Measurements from ENCODE around the gene PMPCA.
A peak's percentile ranks its signal among the peaks of the same experiment; 100 is the strongest.
"Not testable (repeated sequence)": the region's sequence is repeated elsewhere in the genome, so short reads cannot be mapped to it uniquely, and the experiment has no call there.

Gene PMPCA

DNA sequence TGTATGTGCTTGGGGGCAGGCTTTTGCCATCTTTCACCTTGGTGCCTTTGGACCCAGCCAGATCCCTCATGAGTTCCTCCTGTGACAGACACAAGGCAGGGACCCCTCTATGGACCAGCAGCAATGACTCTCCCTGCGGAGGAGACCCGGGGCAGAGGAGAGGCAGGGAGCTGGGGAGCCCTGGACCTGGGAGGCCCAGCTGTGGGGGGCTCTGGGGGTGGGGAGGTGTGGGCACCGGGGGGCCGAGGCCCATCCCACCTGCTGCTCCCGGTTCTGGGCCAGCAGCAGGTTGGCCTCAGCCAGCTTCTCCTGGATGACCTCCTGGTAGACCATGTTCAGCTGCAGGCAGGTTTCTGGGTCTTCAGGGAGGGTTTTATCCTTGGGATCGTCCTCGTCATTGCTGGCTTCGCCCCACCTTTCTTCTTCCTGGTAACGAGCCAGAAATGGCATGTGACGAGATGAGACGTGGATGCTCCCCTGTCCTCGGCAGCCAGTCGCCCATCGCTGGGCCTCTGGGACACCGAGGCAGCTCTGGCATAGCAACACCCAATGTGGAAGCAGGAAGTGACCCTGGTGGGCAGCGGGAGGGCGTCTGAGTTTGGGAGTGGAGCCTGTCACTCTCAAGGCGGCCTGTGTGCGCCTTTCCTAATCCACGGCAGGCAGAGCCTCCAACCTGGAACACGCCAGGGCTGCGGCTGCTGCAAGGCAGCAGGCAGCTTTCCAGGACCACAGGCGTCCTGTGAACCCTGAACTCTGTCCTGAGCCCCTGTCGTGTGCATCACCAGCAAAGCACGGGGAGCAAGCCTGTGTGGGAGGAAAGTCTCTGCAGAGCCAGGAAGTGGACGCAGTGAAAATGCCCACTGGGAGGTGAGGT lies 14.9 kb upstream of the PMPCA start:
- no peak for DNase-seq

DNA sequence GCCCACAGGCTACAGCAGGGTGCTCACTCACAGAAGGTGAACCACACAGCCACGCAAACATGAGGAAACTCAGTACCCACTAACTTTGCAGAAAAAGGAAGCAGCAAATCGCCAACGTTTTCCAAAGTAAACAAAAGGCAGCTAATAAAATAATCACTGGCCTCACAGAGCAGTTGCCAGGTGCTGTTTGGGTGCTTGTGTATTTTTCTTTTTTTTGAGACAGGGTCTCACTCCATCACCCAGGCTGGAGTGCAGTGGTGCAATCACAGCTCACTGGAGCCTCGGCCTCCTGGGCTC lies 14.3 kb upstream of the PMPCA start:
- no peak for DNase-seq

DNA sequence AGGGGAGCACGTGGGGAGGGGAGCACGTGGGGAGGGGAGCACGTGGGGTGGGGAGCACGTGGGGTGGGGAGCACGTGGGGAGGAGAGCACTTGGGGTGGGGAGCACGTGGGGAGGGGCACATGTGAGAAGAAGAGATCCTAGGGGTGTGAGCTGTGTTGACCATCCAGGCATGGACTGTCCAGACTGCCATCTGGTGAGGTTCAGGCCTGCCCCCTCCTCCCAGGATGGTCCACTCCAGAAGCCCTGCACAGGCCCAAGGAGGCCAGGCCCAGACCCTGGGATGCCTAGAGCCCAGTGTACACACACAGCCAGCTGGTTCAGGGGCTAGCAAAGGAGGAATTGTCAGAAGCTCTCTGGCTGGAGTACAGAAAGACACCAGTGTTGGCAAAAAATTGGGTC lies 12.8 kb upstream of the PMPCA start:
- DNase-seq, result no peak

DNA sequence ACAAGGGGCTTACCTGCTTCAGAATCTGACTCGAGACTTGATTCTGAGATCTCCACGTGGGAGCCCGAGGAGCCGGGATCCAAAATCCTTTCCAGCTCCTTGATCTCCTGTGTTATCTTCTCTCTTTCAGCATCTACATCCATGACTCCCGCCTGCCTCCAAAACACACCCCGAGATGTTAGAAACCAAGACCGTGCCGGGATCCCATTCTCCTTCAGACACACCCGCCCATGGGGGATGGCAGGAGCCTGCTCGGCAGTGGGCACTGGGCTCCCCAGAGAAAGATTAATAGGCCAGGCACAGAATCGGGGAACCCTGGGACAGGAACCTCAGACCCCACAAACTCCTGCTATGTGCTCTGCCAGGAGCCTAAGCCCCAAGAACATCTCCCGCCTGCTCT lies 12.2 kb upstream of the PMPCA start:
- DNase-seq, result no peak

DNA sequence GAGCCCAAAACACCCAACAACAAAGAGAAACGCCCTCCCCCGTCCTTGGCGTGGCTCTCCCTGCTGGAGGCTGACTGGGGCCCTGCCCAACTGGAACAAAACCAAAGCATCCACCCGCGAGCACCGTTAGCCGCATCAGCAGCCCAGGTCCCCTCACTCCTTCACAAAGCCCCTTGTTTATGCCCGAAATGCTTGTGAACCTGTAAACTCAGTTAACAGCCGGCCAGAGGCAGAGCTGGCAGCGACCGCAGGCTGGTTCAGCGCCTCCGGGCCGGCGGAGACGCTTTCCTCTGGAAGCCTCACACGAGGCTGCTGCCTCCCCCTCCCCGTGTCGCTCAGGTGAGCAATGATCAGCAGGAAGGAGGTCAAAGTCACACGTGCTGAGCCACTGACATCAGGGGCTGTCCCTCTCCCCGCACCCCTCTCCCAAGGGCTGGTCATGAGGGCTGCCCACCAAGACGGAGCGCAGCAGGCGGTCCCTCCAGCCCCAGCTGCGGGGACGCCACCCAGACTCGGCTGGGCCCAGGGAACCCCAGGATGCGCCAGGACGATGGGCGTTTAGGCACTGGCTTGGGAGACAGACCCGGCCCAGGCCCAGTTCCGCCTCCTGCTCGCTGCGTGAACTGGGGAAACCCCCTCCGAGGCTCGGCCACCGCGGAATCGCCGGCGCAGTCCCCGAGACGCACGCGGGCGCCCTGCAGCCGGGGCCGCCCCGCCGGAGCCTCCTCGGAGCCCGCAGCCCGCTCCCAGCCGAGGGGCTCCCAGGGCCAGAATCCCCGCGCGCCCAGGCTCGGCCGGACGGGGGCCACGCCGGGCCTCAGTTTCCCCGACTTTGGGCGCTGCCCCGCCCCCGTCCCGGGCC lies 11.1 kb upstream of the PMPCA start:
- no peak for DNase-seq

DNA sequence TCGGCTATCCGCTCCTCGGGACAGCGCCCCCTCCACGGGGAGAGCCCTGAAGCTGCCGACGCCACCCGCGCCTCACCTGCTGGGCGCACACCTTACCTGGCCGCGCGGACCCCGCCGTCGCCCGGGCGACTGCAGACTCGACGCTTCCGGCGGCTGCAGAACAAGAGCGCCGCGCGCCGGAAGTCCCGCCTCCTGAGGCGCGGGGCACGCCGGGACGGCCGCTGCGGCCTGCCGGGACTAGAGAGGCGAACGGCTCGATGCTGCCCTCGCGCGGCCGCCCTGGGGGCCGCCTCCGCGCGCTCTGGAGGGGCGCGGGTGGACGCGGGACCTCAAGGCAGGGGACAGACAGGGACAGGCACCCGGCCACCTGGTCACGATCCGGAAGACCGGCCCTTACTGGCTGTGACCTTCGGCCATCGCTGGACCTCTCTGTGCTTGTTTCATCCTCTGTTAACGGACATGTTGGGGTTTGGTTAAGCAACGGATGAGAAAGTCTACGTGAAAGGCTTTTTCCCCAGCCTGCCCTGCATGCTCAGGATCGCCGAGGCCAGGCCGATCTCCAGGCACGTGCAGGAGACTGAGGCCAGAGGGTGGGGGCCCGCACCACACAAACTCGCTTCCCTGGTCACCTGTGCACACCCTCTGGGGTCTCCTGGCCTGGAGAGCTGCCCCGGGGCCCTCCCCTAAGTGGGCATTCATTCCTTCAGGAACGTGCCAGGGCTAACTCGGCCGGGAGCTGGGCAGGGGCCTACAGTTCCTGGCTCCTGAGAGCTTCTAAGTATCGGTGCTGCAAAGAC lies 10.2 kb upstream of the PMPCA start, which contains the start of gene SNAPC4:
Gene SNAPC4 (minus strand): TSS at position 133 of the 797 bp plus-strand sequence. CDS start 1,742 bp downstream, outside the sequence.
- peak; percentile 62 for DNase-seq

DNA sequence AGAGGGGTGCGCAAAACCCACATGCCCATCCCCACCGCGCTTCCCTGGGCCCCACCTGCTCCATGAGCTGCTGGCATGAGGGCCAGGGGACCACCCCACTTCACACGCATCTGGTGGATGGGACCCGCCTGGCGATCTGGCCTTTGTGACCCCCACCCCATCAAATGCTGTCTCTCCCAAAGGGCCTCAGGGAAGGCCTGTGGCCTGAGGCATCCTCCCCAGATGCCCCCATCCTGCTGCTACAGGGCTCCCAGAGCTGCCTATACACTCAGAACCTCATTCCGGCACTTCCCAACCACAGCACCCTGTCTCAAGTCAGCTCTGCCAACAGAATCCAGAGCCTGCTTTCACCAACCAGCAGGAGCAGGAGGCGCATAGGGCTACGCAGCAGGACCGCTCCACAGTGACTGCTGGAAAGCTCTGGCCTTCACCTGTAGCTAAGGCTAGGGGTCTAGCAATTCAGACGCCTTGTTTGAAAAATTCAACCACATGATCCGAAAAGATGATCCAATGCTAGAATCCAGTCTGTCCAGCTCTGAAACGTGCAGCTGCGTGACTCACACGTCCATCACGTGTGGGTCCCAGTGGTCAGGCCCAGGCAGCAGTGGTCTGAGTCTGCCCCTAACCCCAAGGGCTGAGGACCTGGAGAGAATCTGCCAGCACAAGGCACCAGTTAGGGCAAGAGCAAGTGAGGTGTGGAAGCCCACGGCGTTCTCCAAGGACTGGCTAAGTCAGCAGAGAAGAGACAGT lies 9.1 kb upstream of the PMPCA start:
- DNase-seq, result no peak

DNA sequence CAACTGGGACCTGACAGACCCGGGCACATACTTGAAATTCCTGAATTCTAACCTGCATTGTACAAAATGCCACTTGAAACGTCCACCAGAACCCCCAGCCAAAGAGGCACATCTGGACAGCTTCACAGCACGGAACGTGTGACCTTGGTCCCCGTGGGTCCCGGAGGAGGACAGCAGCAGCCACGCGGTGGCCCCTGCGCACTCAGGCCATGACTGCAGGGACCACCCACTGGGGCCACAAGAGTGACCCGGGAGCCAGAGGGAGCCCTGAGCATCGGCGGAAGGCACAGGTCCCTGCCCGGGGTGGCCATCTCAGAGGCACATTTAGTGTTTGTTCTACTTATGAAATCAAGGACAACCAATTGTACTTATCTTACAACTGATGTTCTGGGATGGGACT lies 8.4 kb upstream of the PMPCA start:
- no peak for DNase-seq

DNA sequence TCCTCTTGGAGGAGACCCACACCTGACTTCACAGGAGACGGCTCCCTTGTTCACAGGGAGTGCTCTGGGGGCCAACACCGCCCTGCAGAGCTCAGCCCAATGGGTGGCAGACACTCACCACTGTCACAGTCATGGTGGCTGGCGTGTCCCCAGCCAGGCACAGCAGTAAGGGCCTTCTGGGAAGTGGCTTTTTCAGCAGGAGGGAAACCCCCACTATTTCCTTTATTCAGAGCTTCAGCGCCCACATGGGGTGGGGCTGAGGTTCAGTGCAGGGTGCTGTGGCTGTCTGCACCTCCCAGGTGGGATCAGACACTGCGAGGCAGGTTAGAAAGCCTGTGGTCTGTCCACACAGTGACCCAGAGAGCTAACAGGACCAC lies 6.9 kb upstream of the PMPCA start:
- no peak for DNase-seq

DNA sequence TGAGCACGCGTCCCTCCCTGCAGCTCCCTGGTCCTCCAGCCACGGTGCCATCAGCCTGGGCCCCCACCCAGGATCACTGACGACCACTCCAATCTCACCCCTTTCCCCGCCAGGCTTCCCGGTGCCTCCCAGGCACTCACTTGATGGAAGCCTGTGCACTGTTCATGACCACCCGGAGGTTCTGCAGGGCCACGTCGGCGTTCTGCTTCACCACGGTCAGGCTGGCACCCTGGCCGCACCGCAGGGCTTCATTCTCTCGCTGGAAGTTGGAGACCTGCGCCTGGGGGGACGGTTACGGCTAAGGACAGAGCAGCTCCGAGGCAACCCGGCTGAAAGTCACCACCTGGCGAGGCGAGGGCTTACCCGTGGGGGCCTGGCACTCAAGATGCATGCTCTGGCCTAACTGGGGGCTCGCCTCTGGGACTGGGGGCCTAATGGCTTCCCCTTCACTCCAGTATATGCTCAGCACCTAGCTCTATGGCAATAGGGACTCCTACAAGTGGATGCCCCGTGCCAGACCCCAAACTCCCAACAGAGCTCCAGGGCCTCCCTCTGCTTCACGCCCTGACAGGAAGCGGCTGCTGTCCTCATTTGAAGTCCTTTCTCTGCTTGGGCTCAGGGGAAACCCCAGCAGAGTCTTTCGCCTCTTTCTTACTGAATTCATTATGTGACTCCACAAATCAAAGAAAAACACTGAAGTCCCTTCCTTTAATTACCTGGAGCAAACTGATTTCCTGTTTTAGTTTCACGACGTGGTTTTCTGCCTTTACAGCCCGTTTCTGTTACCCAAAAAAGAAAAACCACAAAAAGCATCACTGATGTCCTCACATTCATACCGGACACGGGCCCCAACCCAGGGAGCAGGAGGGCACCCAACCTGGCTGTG lies 6.3 kb upstream of the PMPCA start:
- no peak for DNase-seq

DNA sequence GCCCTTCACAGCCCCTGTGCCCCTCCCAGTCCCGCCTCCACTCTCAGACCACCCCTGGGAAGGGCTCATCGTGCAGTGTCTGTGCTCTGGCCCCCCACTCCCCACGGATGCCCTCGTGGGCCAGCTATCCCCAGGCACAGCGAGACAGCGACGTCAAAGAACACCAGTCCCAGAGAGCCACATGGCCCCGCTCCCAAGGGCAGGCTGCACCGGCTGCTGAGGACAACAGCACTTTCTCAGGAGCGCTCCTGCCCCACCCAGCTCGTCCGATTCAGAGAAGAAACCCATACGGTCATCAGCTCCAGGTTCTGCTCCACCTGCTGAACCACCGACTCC lies 5.7 kb upstream of the PMPCA start:
- no peak for DNase-seq

DNA sequence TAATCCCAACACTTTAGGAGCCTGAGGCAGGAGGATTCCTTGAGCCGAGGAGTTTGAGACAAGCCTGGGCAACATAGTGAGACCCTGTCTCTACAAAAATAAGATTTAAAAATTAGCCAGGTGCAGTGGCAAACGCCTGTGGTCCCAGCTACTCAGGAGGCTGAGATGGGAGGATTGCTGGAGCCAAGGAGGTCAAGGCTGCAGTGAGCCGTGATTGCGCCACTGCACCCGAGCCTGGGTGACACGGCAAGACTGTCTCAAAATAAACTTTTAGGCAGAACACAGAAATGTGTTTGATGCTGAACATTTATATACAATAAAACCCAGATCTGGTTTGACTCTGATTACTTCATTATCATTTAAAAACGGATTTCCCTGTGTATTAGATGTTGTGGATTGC lies 5.0 kb upstream of the PMPCA start:
- no peak for DNase-seq

DNA sequence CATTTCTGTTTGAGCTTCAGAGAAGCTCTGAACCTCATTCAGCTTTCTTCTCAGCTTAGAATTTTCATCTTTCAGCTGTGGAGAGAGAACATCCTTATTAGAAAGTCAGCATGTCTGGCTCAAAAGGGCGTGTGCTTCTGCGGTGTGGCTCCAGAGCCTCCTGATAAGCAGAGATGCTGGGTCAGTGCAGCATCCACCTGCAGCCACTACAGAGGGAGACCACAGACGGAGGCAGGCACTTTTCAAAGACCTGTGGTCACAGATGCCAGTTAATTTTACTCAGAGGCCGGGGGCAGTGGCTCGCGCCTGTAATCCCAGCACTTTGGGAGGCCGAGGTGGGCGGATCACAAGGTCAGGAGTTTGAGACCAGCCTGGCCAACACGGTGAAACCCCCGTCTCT lies 4.6 kb upstream of the PMPCA start:
- not testable (repeated sequence) for DNase-seq

DNA sequence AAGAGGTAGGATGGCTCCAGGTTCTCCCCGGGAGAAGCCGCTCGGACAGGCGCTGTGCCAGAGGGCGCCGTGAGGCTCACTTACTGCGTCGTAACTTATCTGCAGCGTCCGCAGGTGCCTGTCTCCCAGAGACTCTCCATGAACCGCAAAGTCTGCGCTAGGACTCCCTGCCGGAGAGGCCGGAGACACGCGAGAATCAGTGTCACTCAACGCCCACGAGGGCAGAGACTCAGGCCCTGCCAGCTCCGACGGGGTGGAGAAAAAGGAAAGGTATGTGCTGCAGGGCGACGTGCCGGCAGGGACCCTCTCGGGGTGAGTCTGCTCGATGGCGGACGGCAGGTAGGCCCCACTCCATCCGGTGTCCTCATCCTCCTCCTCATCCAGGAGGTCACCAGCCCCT lies 3.4 kb upstream of the PMPCA start:
- DNase-seq, result not testable (repeated sequence)

DNA sequence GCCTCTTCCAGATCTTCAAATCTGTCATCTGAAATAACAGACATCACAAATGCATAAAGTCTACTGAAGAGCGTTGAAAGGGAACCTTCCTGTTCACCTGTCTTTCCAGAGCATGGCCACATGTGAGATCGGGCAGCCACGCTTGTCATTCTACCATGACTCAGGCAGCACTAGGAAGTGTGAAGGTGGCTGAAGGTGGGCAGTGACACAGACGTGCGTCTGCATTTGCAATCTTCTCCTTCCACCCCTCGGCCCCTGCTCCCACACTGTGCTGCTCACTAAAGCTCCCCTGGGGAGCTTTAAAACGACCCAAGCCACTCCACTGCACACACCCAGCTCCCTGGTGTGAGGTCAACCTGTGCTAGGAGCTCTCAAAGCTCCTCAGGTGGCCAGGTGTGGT lies 2.5 kb upstream of the PMPCA start:
- no peak for DNase-seq

DNA sequence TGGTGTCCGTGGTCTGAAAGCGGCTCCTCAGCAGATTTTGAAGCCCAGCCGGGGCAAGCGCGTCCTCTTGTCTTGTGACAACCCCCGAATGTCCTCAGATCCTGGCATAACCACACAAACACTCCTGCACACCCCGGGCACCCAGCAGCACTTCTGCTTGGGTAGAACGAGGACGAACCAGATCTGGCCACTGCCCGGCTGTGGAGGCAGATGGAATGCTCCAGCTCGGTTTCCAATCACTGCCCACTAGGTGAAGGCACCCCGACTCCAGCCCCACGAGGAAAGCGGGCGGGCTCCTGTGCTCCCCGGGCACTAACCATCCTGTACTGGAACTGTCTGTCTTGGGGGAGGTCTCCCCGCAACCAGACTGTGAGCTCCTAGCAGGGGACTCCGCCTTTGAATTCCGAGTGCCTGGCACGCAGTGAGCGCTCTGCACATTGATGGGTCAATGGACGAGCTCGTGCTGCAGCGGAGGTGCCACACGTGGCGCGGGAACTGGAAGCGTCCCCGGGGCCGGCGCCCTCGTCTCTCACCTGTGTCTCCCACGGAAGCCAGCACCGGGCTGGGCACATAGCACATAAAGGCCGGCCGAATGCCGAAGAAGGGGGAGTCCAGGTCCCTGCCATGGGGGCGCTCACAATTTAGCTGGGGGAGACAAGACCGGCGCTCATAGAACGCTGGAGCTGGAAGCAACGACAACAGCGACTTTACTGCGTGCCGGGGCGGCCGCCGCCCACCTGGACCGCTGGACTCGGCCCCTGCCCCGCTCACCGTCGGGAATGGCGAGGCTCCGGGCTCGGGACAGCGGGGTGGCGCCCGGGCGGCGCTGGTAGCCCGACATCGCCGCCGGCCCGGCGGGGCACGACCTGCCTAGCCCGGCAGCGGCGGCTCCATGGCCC lies 652 bp upstream of the PMPCA start:
- no peak for DNase-seq

DNA sequence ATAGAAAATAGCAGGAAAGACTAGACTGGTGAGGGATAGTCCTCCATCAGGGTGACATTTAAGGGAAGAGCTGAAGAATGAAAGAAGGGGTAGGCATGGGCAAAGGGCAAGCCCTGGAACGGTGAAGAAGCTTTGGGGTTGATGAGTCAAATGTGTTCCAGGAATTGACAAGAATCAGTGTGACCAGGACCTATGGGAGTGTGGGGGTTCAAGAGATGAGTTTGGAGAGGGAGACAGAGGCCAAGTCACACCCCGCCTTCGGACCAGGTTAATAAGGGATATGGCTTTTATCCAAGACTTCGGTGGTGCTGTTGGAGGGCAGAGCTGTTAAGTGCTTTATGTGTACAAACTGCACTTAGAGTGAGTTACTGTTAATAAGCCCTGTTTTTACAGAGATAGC lies 920 bp downstream of the PMPCA start:
- DNase-seq, result no peak

DNA sequence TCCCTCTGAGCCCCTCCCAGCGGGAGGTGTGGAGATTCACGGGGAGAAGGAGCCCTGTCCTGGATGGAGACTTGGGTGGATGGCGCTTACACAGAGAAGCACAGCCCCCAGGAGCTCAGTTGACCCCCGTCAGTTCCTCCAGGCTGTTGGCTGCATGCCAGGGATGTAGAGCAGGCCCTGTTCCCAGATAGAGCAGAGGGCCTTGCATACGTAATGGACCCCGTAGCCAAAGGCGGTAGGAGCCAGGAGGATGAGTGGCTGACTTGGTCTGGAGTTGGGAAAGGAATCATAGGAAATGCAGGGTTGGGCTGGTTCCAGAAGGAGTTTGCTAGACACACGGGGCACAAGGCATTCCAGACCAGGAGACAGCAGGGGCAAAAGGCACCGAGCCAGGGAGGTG lies 2.5 kb downstream of the PMPCA start:
- no peak for DNase-seq

DNA sequence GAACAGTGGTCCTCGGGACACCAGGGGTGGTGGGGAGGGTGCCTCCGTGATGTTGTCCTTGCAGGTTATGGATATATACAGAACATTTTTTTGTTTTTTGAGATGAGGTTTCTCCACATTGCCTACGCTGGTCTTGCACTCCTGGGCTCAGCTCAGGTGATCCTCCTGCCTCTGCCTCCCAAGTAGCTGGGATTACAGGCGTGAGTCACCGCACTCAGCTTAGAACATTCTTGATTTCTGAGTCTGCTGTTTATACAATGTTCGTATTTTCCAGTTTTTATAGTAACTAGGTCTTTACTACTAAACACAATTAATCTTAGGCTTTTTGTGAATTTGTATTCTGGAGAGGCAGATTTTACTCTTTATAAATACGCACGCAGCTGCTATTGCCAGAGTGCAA lies 6.0 kb downstream of the PMPCA start:
- no peak for DNase-seq

DNA sequence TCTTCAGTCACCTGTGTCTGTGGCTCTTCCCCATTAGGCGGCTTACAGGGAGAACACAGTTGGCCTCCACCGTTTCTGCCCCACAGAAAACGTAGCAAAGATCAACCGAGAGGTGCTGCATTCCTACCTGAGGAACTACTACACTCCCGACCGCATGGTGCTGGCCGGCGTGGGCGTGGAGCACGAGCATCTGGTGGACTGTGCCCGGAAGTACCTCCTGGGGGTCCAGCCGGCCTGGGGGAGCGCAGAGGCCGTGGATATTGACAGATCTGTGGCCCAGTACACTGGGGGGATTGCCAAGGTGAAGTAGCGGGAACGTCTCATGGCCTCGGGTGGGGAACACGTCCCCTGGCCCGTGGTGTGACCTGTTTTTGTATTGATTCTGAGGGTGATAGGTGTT lies 6.5 kb downstream of the PMPCA start:
- DNase-seq, result no peak

All from amniotic stem cell (primary cell).